Measurements from ENCODE around the gene RUNX2.

- TF ChIP-seq CTCF (IDR thresholded peaks at IDR 0.05; ENCODE audit: poor library complexity) (no peak), EZH2 (IDR thresholded peaks at IDR 0.05; ENCODE audit: borderline replicate concordance) (peak; percentile 39), EZH2phosphoT487 (IDR thresholded peaks at IDR 0.05; ENCODE audit: low read depth, severe bottlenecking, unreplicated experiment) (no peak)
Observed at GRCh38 chr6:45423824-45424450, 95.8 kb downstream of the RUNX2 start.

Data from hepatocyte (in vitro differentiated cells).